Hematopoietic multipotent progenitor cell (in vitro differentiated cells): ENCODE data around the gene RERE. TPM values are rescaled to one million over a fixed set of nuclear protein-coding genes. Genes with fewer than 3 reads are reported as not detected.
A peak's percentile ranks its signal among the peaks of the same experiment; 100 is the strongest.
"Not testable (repeated sequence)": the region's sequence is repeated elsewhere in the genome, so short reads cannot be mapped to it uniquely, and the experiment has no call there.

Experiments used
- DNase-seq, 3 donors: peaks; one replicate each; pipeline ENCODE4 v3.0.0-alpha.2; 2011 to 2015; ENCODE audit warnings: low read depth in 2 of 3, low spot score in 2 of 3
- total RNA-seq: library from RNA; depleted of rRNA; stranded (reverse); fragments of >200 nt; gene quantifications from one replicate; pipeline ENCODE4 v1.2.3, GENCODE V29; 2012

The RERE gene
- total RNA-seq, 1 donor = 61.9 TPM

- no peak for DNase-seq
These were observed 418.8 kb downstream of the RERE start for GRCh38 chr1:8398677-8399076.

GRCh38 chr1:8398086-8398485, 419.4 kb downstream of the RERE start:
- DNase-seq = no peak

- DNase-seq = no peak
These were observed 419.9 kb downstream of the RERE start for GRCh38 chr1:8397511-8397910.

GRCh38 chr1:8396786-8397406, 420.5 kb downstream of the RERE start:
- no peak for DNase-seq

- no peak for DNase-seq
These were observed 421.2 kb downstream of the RERE start for GRCh38 chr1:8396083-8396785.

GRCh38 chr1:8395433-8395866, 422.0 kb downstream of the RERE start:
- peak in 2 of 3 donors; percentile 76 to 77 for DNase-seq

- DNase-seq = no peak
These were observed 422.8 kb downstream of the RERE start for GRCh38 chr1:8394456-8395321.

- DNase-seq = no peak
These were observed 424.9 kb downstream of the RERE start for GRCh38 chr1:8392522-8392921.

GRCh38 chr1:8390707-8391106, 426.7 kb downstream of the RERE start:
- peak in 2 of 3 donors; percentile 39 to 61 for DNase-seq

GRCh38 chr1:8389958-8390535, 427.4 kb downstream of the RERE start:
- no peak for DNase-seq

GRCh38 chr1:8388732-8389562, 428.5 kb downstream of the RERE start:
- DNase-seq = no peak

- DNase-seq = no peak
These were observed 431.2 kb downstream of the RERE start for GRCh38 chr1:8386247-8386646.

GRCh38 chr1:8384577-8384976, 432.9 kb downstream of the RERE start:
- DNase-seq = no peak

GRCh38 chr1:8384088-8384487, 433.4 kb downstream of the RERE start:
- DNase-seq = no peak

GRCh38 chr1:8382608-8383505, 434.6 kb downstream of the RERE start:
- peak in 2 of 3 donors; percentile 14 to 49 for DNase-seq

GRCh38 chr1:8382051-8382505, 435.4 kb downstream of the RERE start:
- DNase-seq = no peak

- DNase-seq = no peak
These were observed 435.8 kb downstream of the RERE start for GRCh38 chr1:8381618-8382017.

GRCh38 chr1:8380310-8380709, 437.1 kb downstream of the RERE start:
- DNase-seq = not testable (repeated sequence)
